ENCODE data around the gene RPS25.
"Not testable (repeated sequence)": the region's sequence is repeated elsewhere in the genome, so short reads cannot be mapped to it uniquely, and the experiment has no call there.

The RPS25 gene
- total RNA-seq, result 144 to 272 (median 203) reads per million in 18 experiments

- peak; percentile 96 to 98 for DNase-seq
Observed at GRCh38 chr11:119018074-119018938, at the start of gene RPS25, which contains the start of gene TRAPPC4. Gene RPS25, minus strand, starts transcription at chr11:119018343. Its CDS starts 59 bp downstream, at chr11:119018284. Gene TRAPPC4, plus strand, starts transcription at chr11:119018766. Its CDS starts 30 bp downstream, at chr11:119018796.

GRCh38 chr11:119067371-119068222 lies 49.5 kb upstream of the RPS25 start, which contains the start of gene VPS11:
Gene VPS11, plus strand, starts transcription at chr11:119067818. Its CDS starts 6 bp downstream, at chr11:119067824.
- DNase-seq, result peak; percentile 94 to 97

DNA sequence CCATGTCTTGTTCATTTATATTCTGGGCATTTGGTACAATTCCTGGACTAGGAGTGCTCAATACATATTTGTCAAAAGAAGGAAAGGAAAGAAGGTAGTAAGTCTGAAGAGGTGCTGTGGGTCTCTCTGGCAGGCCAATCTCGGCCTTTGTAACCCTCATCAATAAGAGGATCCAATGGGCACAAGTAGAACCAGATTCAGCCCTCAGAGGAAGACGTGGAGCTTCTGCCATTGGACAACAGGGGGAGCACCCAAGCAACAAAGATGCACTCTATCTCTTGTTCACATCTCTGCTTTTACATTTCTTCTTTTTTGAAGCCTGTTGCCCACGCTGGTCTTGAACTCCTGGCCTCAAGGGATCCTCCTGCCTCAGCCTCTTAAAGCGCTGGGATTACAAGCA lies 47.2 kb upstream of the RPS25 start:
- DNase-seq, result peak; percentile 48 to 53

DNA sequence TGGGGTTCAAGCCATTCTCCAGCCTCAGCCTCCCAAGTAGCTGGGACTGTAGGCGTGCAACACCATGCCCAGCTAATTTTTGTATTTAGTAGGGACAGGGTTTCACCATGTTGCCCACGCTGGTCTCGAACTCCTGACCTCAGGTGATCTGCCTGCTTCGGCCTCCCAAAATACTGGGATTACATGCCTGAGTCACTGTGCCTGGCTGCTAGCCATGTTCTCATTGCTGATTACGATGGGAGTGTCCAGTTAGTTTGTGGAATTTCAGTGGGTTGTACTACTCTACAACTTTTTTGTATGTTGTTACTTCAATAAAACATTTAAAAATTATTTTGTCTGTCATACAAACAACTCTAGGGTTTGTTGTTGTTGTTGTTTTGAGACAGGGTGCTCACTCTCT lies 44.6 kb upstream of the RPS25 start:
- DNase-seq, result no peak

DNA sequence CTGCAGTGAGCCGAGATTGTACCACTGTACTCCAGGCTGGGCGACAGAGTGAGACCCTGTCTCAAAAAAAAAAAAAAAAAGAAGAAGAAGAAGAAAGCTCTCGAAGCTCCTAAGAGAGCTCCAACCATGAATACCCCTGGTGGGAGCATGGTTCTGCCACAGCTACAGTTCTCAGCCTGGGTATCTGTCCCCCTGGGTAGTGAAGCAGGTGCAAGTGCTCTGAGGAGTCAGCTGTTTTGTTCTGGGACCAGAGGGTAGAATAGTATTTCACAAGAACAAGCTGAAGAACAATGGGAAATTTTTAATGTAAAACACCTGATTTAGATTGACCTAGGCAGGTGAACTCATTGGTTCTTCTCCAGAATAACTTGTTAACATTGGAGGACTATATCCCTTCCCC lies 43.1 kb upstream of the RPS25 start:
- no peak for DNase-seq

DNA sequence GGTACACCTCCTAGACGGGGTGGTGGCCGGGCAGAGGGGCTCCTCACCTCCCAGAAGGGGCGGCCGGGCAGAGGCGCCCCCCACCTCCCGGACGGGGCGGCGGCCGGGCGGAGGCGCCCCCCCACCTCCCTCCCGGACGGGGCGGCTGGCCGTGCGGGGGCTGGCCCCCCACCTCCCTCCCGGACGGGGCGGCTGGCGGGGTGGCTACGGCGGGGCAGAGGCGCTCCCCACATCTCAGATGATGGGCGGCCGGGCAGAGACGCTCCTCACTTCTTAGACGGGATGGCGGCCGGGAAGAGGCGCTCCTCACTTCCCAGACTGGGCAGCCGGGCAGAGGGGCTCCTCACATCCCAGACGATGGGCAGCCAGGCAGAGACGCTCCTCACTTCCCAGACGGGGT lies 41.0 kb upstream of the RPS25 start:
- not testable (repeated sequence) for DNase-seq

DNA sequence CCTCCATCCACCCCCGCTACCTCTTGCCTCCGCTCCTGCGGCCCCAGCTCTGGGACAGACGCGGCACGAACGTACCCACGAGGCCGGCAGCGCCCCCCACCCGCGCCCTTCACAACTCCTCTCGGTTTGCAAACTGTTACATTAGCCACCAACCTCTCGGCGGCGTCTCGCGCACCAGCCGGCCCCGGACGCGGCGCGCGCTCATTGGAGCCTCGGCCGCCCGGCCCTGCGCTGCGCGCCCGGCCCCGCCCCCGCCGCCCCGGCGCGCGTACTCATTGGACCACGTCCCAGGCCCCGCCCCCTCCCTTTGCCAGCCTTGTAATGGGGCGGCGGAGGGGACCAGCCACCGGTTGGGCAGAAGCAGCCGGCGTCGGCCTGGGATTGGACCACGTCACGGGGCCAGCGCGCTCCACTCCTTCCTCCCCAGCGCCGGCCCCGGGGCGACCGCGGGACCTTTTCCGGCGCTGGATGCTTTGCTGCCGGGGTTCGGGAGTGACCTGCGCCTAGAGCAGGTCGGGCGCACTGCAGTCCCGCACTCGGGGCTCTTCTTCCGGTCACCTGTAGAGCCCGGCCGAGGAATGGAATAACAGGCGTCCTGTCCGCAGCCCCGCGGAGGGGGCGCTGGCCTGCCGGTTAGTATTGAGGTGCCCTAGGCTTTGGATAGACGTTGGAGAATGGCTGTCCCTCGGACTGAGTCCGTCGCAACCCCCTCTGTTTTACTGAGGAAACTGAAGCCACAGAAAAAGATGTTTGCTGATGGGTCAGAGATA lies 39.0 kb upstream of the RPS25 start, which contains the start of gene HYOU1:
Gene HYOU1 (minus strand): TSS at position 206 of the 770 bp plus-strand sequence. CDS start 1,045 bp downstream, outside the sequence.
- peak; percentile 97 to 99 for DNase-seq

DNA sequence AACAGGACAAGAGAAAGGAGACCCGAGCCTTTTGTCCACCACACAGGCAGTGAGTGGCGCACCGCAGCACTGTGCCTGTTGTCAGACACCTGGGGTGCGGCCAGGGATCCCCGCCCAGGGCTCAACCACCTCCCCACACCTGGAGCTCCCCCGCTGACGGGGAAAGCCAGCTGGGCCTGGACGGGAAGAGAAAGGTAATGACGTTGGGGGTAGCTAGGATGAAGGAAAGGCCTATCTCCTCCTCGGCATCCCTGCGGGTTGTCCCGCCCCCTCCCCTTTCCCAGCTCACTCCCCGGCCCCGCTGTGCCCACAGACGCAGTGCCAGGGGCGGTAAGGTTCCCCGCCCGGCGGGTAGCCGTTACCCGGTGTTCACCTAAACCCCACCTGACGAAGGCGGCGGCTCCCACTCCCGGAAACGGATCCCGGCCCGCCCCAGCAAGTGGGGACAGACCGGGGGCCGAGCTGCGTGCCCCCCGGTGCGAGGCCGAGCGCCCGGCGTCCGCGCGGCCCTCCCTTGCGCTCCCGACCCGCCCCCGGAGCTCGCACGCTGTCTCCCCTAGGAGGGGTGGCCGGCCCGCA lies 38.4 kb upstream of the RPS25 start:
- no peak for DNase-seq

DNA sequence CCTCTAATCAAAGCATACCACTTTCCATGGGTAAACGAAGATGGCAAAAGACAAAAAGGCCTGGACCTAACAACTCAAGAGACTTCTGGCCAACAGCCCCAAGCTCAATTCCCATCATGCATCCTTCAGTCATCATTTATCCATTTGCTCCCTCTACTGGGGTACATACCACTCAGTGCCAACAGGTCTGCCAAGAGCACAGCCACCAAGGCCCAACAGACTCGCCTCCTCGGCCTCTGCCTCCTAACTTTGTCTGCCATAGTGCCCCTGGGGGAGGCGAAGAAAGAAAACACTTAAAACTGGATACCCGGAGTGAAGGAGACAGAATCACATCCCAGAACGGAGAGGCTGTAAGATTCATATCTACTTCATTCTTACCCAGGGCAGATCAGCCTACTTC lies 37.8 kb upstream of the RPS25 start:
- peak; percentile 29 to 30 for DNase-seq

DNA sequence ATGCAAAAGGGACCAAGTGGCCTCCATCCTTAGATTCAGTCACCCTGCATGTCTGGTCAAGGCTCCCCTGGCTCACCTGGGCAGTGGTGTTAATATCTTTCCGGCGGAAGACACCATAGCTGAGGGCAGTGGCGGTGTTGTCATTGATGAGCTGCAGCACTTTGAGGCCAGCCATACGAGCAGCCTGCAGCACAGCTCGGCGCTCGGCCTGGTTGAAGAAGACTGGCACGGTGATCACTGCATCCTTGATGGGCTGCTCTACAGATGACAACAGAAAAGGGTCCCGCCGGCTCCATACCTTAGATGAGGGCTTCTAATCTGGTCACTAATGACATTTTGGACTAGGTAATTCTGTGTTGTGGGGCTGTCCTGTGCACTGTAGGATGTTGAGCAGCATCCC lies 36.3 kb upstream of the RPS25 start:
- no peak for DNase-seq

DNA sequence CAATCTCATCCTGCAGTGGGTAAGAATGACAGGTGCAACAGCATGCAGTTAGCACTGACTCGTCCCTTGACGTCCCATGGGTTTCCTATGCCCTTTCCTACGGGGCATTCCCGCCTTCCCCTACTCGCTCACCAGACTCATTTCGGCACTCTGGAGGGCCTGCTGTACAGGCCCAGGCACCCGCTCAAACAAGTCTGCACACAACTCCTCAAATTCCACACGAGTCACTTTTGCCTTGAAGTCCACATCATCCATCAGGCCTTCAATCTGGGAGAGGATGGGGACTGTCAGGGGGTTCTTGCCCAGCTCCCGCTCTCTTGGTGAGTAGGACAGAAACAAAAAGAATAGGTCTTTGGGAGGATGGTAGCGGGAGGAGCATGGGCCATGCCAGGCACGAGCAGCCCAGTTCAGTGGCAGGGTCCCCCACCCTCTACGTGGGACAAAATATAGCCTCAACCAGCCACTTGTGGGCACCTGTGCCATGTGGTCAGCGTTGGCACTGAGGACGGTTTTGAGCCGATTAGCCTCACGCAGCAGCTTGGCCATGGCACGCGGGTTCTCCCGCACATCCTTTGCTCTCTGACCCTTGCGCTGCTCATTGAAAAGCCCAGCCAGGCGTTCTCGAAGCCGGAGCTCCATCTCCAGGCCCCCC lies 34.1 kb upstream of the RPS25 start:
- no peak for DNase-seq

DNA sequence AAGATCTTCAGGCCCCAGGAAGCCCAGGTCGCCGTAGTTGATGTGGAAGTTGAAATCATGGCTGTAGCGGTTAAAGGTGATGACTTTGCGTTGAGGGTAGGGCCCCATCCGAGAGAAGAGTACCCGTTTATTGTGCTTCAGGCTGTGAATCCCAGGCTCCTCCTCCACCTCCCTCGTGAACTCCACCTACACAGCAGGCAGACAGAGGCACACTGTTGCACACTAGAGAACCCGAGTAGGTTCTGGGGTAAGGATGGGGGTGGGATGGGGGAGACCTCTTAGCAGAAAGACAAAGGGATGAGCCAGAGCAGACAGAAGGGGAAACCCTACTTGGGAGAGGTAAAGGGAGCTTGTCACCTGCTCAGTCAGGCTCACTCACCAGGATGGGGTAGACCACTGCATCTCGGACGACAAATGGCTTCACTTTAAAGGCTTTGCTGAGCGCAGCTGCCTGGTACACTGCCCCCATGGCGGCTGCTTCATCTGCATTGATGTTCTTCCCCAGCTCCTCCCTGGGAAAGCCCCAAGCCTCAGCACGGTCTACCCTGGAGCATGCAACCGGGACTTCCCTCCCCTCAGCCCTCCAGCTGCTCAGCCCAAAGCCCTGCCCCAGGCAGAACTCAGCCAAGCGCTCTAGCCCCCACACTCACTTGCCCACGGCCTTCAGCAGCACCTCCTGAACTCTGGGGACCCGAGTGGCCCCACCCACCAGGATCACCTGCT lies 33.5 kb upstream of the RPS25 start:
- DNase-seq, result no peak

DNA sequence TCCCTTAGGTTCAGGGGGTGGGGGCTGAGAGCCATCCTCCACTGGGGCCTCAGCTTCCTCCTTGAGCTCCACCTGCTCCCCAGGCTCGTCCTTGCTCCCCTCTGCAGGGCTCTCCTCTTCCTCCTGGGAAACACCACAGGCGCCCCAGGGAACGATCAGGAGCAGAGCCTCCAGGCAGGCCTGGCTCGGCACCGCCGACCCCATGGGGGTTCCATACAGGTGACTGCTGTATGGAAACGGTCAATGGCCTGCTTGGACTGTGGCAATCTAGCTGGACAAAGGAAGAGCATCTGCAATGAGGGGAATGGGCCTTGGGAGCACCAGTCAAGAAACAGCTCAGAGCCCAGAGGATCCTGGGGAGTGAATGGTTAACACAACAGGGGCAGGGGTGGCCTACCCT lies 30.9 kb upstream of the RPS25 start:
- DNase-seq, result no peak

DNA sequence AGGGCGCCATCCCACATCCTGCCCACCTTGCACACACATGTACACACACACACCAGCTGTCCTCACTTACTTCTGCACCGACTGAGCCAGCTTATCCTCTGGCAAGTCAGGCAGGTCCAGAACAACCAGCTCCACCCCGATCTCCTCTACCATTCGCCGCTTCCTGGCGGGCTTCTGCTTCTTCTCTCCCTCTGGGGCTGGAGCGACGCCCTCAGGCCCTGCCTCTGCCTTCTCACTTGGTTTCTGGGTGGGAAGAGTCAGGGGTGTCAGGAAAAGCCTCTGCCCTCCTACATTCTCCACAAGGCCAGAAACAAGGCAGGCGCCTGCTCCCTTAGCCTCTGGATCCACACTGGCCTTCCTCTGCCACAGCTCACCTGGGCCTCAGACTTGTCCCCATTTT lies 30.5 kb upstream of the RPS25 start:
- DNase-seq, result no peak

- DNase-seq, result no peak
Observed at GRCh38 chr11:119047205-119047604, 29.1 kb upstream of the RPS25 start.

GRCh38 chr11:119046489-119046888 lies 28.3 kb upstream of the RPS25 start:
- no peak for DNase-seq

- DNase-seq, result no peak
Observed at GRCh38 chr11:119044708-119045107, 26.6 kb upstream of the RPS25 start.

GRCh38 chr11:119042927-119043326 lies 24.8 kb upstream of the RPS25 start:
- no peak for DNase-seq

- peak; percentile 12 to 62 for DNase-seq
Observed at GRCh38 chr11:119041821-119042514, 23.8 kb upstream of the RPS25 start.

DNA sequence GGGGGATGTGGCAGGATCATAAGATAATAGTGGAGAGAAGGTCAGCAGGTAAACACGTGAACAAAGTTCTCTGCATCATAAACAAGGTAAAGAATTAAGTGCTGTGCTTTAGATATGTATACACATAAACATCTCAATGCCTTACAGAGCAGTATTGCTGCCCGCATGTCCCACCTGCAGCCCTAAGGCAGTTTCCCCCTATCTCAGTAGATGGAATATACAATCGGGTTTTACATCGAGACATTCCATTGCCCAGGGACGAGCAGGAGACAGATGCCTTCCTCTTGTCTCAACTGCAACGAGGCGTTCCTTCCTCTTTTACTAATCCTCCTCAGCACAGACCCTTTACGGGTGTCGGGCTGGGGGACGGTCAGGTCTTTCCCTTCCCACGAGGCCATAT lies 21.3 kb upstream of the RPS25 start:
- DNase-seq, result not testable (repeated sequence)
